ENCODE results near the gene HAPLN1. TPM values are rescaled to one million over a fixed set of nuclear protein-coding genes. Genes with fewer than 3 reads are reported as not detected.

HAPLN1 gene
- total RNA-seq, 4 donors from 2014 or later, result 0.31 to 1.8 (median 0.86) TPM

DNA sequence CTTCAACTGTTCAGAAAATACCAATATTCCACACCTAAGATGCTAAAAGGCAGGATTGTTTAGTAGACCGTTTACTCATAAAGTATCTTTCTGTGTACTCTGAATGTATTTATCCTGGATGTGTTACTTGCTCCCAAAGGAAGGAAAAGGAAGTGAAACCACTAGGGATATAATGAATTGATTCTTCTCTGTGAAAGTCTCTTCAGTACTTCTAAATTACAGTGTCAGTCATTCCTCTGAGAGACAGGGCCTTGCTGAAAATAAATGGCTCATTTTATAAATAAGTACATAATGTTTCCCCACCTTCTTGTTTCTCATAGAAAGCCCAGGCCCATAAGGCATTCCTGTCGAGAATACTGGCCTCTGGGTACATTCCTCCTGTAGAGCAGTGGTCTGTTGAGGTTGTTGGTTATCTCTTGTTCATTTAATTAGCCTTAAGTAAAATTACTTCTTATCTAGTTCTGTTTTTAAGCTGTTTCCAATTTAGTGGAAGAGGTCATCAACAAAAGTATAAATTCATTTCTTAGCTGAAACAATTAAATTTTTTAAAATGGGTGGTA lies 1.6 kb downstream of the HAPLN1 start:
- TF ChIP-seq EP300 (IDR thresholded peaks at IDR 0.05) (no peak), POLR2AphosphoS5 (IDR thresholded peaks at IDR 0.05) (no peak), POLR2A (IDR thresholded peaks at IDR 0.05) (no peak)
- TF ChIP-seq, protein P1, sequence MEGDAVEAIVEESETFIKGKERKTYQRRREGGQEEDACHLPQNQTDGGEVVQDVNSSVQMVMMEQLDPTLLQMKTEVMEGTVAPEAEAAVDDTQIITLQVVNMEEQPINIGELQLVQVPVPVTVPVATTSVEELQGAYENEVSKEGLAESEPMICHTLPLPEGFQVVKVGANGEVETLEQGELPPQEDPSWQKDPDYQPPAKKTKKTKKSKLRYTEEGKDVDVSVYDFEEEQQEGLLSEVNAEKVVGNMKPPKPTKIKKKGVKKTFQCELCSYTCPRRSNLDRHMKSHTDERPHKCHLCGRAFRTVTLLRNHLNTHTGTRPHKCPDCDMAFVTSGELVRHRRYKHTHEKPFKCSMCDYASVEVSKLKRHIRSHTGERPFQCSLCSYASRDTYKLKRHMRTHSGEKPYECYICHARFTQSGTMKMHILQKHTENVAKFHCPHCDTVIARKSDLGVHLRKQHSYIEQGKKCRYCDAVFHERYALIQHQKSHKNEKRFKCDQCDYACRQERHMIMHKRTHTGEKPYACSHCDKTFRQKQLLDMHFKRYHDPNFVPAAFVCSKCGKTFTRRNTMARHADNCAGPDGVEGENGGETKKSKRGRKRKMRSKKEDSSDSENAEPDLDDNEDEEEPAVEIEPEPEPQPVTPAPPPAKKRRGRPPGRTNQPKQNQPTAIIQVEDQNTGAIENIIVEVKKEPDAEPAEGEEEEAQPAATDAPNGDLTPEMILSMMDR (IDR thresholded peaks at IDR 0.05), result no peak
- Histone ChIP-seq H3K27me3 (peaks cover 27% of the 10 kb centered on the region), H3K4me3 (no peak overlapping the region), H3K4me1 (peaks cover 0 to 19% (median 6%) of the 10 kb centered on the region in 3 donors), H3K27ac (no peak overlapping the region), H3K36me3 (no peaks in the 10 kb centered on the region), H3K9me3 (no peaks in the 10 kb centered on the region)
- 67% methylated on average over 2 of the region's 2 CpGs for WGBS, 2 donors (ENCODE audit: low coverage in 1 of 2)
- no peak for ATAC-seq

DNA sequence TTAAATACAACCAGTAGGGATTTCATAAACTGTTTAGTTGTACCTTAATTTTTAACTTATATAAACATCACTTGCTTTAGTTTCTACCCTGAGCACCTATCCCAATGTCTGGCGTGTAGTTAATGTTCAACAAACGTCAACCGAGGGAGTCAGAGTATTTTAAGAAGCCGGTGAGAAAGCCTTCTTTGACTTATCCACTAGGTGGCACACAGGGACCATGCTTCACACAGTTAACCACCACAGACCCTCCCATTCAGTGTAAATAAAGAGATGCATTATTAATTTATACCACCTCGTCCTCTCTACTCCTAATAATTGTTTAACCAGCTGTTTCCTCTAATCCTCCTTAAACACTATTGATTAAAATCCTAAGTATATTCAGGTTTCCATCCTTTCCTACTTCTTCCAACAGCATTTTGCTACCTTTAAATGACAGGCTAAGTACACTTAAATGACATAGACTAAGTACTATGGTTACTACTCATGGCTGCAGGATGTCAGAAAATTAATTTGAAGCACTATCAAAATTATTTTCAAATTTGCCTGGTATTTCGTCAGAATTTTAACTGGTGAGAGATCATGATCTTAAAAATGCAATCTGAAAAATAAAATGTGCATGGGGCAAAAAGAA lies 2.3 kb downstream of the HAPLN1 start:
- no peak overlapping the region for H3K4me3 ChIP-seq
- no peak overlapping the region for H3K27ac ChIP-seq
- TF ChIP-seq EP300 (IDR thresholded peaks at IDR 0.05), result no peak
- TF ChIP-seq POLR2AphosphoS5 (IDR thresholded peaks at IDR 0.05), result no peak
- TF ChIP-seq, protein P1 (IDR thresholded peaks at IDR 0.05), result peak; percentile 45 to 80 (median 64)
- TF ChIP-seq POLR2A (IDR thresholded peaks at IDR 0.05), result no peak
- H3K27me3 ChIP-seq, result peaks cover 27% of the 10 kb centered on the region
- 2 to 10% methylated on average over 4 to 6 of the region's 6 CpGs for WGBS, 2 donors (ENCODE audit: low coverage in 1 of 2)
- ATAC-seq, result no peak
- no peaks in the 10 kb centered on the region for H3K9me3 ChIP-seq
- no peaks in the 10 kb centered on the region for H3K36me3 ChIP-seq
- H3K4me1 ChIP-seq, result peaks cover 0 to 19% (median 6%) of the 10 kb centered on the region in 3 donors

DNA sequence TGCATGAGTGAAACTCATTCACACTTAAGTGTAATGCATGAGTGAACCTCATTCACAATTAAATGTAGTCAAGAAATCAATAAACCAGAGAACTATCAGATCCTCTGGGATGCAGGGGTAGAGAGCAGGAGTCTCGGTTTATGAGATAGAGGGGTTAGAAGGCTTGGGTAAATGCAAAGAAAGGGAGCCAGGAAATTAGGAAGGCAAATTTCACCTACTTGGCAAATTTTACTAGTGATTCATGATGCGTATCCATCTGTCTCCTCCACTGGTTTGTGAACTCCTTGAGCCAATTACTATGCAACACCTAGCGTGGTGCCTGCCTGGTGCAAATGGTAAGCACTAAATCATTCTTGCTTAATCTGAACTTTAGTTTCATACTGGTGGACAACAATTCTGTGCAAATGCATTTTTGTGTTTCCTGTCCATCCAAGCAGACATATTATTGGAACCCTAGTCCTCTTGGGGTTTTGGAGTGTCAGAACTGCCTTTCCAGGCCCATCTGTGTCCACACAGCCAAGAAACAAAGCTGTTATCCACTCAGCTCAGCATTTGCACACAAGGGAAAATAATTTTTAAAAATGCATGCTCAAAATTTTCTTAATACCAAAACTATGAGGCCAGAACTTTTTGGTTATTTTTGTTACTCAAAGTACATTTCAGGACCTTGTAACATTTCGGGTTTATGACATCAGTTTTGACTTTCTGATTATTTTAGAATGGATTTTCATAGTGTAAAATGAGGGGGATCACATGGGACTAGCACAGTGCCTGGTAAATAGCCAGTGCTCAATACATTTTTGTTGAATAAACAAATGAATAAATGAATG lies 5.2 kb downstream of the HAPLN1 start:
- Histone ChIP-seq H3K36me3 (no peaks in the 10 kb centered on the region), H3K27ac (no peak overlapping the region), H3K27me3 (peaks cover 4% of the 10 kb centered on the region), H3K9me3 (no peaks in the 10 kb centered on the region), H3K4me3 (no peak overlapping the region), H3K4me1 (no peaks in the 10 kb centered on the region)
- WGBS, 2 donors (ENCODE audit: low coverage in 1 of 2), result 61 to 71% methylated on average over 4 of the region's 4 CpGs
- ATAC-seq, result peak; percentile 50
- no peak for TF ChIP-seq POLR2A (IDR thresholded peaks at IDR 0.05)
- no peak for TF ChIP-seq POLR2AphosphoS5 (IDR thresholded peaks at IDR 0.05)
- no peak for TF ChIP-seq EP300 (IDR thresholded peaks at IDR 0.05)
- TF ChIP-seq, protein P1 (IDR thresholded peaks at IDR 0.05), result no peak

DNA sequence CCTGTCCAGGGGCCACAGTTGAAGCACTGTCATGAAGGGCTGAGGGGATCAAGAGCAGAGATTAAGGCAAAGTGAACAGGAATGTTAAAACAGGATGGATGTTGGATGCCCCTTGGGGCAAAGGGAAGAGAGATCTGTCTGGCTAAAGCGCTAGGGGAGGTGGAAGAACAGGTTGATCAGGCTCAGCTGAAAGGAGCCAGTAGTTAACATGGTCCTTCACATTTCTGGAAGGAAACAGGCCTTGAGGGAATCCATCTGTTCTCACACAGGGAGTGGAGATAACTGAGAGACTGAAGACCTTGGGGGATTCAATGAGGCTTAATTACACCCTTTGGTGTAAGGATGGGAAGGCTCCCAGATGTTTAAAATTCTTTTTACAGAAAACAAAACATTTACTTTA lies 5.8 kb downstream of the HAPLN1 start:
- Histone ChIP-seq H3K27ac (no peak overlapping the region), H3K4me3 (no peak overlapping the region), H3K27me3 (peaks cover 4% of the 10 kb centered on the region), H3K36me3 (no peaks in the 10 kb centered on the region), H3K9me3 (no peaks in the 10 kb centered on the region), H3K4me1 (no peaks in the 10 kb centered on the region)
- no peak for ATAC-seq
- 67 to 83% methylated on average over 1 of the region's 1 CpG for WGBS, 2 donors (ENCODE audit: low coverage in 1 of 2)
- TF ChIP-seq POLR2A (IDR thresholded peaks at IDR 0.05) (no peak), POLR2AphosphoS5 (IDR thresholded peaks at IDR 0.05) (no peak), EP300 (IDR thresholded peaks at IDR 0.05) (no peak)
- TF ChIP-seq, protein P1 (IDR thresholded peaks at IDR 0.05), result no peak
